ENCODE measurements around the gene ESAM.

The ESAM gene

GRCh38 chr11:124796312-124796711, 34.2 kb upstream of the ESAM start:
- Mint-ChIP-seq H3K4me1 (peaks cover 47% of the 10 kb centered on the region), H3K27me3 (ENCODE audit: low read depth) (no peaks in the 10 kb centered on the region), H3K4me3 (peak overlapping the region in 1 of 3 experiments; percentile 28), H3K9me3 (no peaks in the 10 kb centered on the region), H3K36me3 (ENCODE audit: low read depth) (no peaks in the 10 kb centered on the region), H3K27ac (no peak overlapping the region)
- no peak for TF ChIP-seq CTCF (IDR thresholded peaks at IDR 0.05; ENCODE audit: unreplicated experiment in 3 of 3)

- Mint-ChIP-seq H3K9me3 (no peaks in the 10 kb centered on the region), H3K27me3 (ENCODE audit: low read depth) (no peaks in the 10 kb centered on the region), H3K36me3 (ENCODE audit: low read depth) (no peaks in the 10 kb centered on the region), H3K4me3 (no peak overlapping the region), H3K27ac (no peak overlapping the region), H3K4me1 (peaks cover 42% of the 10 kb centered on the region)
- peak; percentile 55 to 69 (median 63) for TF ChIP-seq CTCF (IDR thresholded peaks at IDR 0.05; ENCODE audit: unreplicated experiment in 3 of 3)
Observed at GRCh38 chr11:124793466-124794278, 31.6 kb upstream of the ESAM start.

- Mint-ChIP-seq H3K27ac (no peak overlapping the region), H3K4me1 (peaks cover 31% of the 10 kb centered on the region), H3K4me3 (no peak overlapping the region), H3K27me3 (ENCODE audit: low read depth) (no peaks in the 10 kb centered on the region), H3K9me3 (no peaks in the 10 kb centered on the region), H3K36me3 (ENCODE audit: low read depth) (no peaks in the 10 kb centered on the region)
- no peak for TF ChIP-seq CTCF (IDR thresholded peaks at IDR 0.05; ENCODE audit: unreplicated experiment in 3 of 3)
Observed at GRCh38 chr11:124791626-124792341, 29.7 kb upstream of the ESAM start.

GRCh38 chr11:124788521-124788920, 26.4 kb upstream of the ESAM start:
- peaks cover 5% of the 10 kb centered on the region for H3K36me3 Mint-ChIP-seq (ENCODE audit: low read depth)
- no peaks in the 10 kb centered on the region for H3K9me3 Mint-ChIP-seq
- H3K4me1 Mint-ChIP-seq = peaks cover 27% of the 10 kb centered on the region
- no peaks in the 10 kb centered on the region for H3K27me3 Mint-ChIP-seq (ENCODE audit: low read depth)
- H3K4me3 Mint-ChIP-seq = no peak overlapping the region
- no peak overlapping the region for H3K27ac Mint-ChIP-seq
- TF ChIP-seq CTCF (IDR thresholded peaks at IDR 0.05; ENCODE audit: unreplicated experiment in 3 of 3) = no peak

GRCh38 chr11:124784051-124784450, 22.0 kb upstream of the ESAM start:
- Mint-ChIP-seq H3K27ac (no peak overlapping the region), H3K36me3 (ENCODE audit: low read depth) (peaks cover 5% of the 10 kb centered on the region), H3K4me3 (no peak overlapping the region), H3K27me3 (ENCODE audit: low read depth) (no peaks in the 10 kb centered on the region), H3K9me3 (no peaks in the 10 kb centered on the region), H3K4me1 (no peaks in the 10 kb centered on the region)
- no peak for TF ChIP-seq CTCF (IDR thresholded peaks at IDR 0.05; ENCODE audit: unreplicated experiment in 3 of 3)
